Body of pancreas (tissue), 4 donors: ENCODE data around the gene DHX34.

Experiments
- POLR2A ChIP-seq, 3 donors: fragments of 450-650 bp; IDR thresholded peaks; one replicate each; pipeline ENCODE4 v1.6.1; 2016; ENCODE audit warnings: antibody characterized with exemption in 3 of 3, mild to moderate bottlenecking in 2 of 3
- TF ChIP-seq, protein P1 (sequence below), 7 experiments: fragments of 450-650 bp in 4 of 7; fragments of 200-600 bp in 3 of 7; sonication (generic) in 3 of 7; IDR thresholded peaks; one replicate each; pipeline ENCODE4 v1.5.1; 2016 to 2019; ENCODE audit warnings: antibody characterized with exemption in 7 of 7

DNA sequence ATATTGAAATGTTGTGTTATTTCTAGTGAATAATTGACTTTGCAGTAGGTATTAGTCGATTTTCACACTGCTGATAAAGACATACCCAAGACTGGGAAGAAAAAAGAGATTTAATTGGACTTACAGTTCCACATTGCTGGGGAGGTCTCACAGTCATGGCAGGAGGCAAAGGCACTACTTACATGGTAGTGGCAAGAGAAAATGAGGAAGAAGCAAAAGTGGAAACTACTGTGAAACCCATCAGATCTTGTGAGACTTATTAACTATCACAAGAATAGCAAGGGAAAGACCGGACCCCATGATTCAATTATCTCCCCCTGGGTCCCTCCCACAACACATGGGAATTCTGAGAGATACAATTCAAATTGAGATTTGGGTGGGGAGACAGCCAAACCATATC lies 27.1 kb upstream of the DHX34 start:
- TF ChIP-seq, protein P1, sequence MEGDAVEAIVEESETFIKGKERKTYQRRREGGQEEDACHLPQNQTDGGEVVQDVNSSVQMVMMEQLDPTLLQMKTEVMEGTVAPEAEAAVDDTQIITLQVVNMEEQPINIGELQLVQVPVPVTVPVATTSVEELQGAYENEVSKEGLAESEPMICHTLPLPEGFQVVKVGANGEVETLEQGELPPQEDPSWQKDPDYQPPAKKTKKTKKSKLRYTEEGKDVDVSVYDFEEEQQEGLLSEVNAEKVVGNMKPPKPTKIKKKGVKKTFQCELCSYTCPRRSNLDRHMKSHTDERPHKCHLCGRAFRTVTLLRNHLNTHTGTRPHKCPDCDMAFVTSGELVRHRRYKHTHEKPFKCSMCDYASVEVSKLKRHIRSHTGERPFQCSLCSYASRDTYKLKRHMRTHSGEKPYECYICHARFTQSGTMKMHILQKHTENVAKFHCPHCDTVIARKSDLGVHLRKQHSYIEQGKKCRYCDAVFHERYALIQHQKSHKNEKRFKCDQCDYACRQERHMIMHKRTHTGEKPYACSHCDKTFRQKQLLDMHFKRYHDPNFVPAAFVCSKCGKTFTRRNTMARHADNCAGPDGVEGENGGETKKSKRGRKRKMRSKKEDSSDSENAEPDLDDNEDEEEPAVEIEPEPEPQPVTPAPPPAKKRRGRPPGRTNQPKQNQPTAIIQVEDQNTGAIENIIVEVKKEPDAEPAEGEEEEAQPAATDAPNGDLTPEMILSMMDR (IDR thresholded peaks at IDR 0.05): no peak
- peak in 1 of 3 donors; percentile 25 for TF ChIP-seq POLR2A (IDR thresholded peaks at IDR 0.05)
